ENCODE results near the gene C16orf95.

- TF ChIP-seq, protein P1, sequence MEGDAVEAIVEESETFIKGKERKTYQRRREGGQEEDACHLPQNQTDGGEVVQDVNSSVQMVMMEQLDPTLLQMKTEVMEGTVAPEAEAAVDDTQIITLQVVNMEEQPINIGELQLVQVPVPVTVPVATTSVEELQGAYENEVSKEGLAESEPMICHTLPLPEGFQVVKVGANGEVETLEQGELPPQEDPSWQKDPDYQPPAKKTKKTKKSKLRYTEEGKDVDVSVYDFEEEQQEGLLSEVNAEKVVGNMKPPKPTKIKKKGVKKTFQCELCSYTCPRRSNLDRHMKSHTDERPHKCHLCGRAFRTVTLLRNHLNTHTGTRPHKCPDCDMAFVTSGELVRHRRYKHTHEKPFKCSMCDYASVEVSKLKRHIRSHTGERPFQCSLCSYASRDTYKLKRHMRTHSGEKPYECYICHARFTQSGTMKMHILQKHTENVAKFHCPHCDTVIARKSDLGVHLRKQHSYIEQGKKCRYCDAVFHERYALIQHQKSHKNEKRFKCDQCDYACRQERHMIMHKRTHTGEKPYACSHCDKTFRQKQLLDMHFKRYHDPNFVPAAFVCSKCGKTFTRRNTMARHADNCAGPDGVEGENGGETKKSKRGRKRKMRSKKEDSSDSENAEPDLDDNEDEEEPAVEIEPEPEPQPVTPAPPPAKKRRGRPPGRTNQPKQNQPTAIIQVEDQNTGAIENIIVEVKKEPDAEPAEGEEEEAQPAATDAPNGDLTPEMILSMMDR (IDR thresholded peaks at IDR 0.05; ENCODE audit: low read depth, low read length, missing input control), result no peak
- TF ChIP-seq YY1 (IDR thresholded peaks at IDR 0.05), result no peak
- no peak for TF ChIP-seq JUND (IDR thresholded peaks at IDR 0.05)
- TF ChIP-seq NR2F2 (IDR thresholded peaks at IDR 0.05), result no peak
- TF ChIP-seq, protein P2, sequence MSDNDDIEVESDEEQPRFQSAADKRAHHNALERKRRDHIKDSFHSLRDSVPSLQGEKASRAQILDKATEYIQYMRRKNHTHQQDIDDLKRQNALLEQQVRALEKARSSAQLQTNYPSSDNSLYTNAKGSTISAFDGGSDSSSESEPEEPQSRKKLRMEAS (IDR thresholded peaks at IDR 0.05), result no peak
- no peak for TF ChIP-seq EGR1 (IDR thresholded peaks at IDR 0.05; ENCODE audit: low read depth in 2 of 2)
- TF ChIP-seq RAD21 (IDR thresholded peaks at IDR 0.05), result no peak
- no peak for TF ChIP-seq TAF1 (conservative IDR thresholded peaks at IDR 0.05)
- TF ChIP-seq FOXA1 (IDR thresholded peaks at IDR 0.05), result no peak
These were observed 63.7 kb downstream of the C16orf95 start for GRCh38 chr16:87253536-87253935.

Data from liver (tissue), 3 donors.